GM23338 (cell line): Measurements from ENCODE around the gene ACAP1. TPM values are rescaled to one million over a fixed set of nuclear protein-coding genes. Genes with fewer than 3 reads are reported as not detected.

Experiments used
- ATAC-seq: fragments of 200-7000 bp; cut with Tn5 transposase; 3 replicates; pipeline ENCODE4 v1.9.1; 2020
- DNase-seq: peaks from one replicate; pipeline ENCODE4 v3.0.0-alpha.2; 2015; ENCODE audit warnings: low spot score
- H2AFZ ChIP-seq: fragments of 200-600 bp; sonication (generic); 2 replicates; pipeline ENCODE4 v1.8.0; 2016; ENCODE audit warnings: antibody characterized with exemption, mild to moderate bottlenecking, moderate library complexity
- H3F3A ChIP-seq: fragments of 200-600 bp; sonication (generic); replicated peaks from 2 replicates; pipeline ENCODE4 v1.8.0; 2017; ENCODE audit warnings: antibody characterized with exemption, mixed run types, low read depth
- H3K27ac ChIP-seq: fragments of 200-600 bp; sonication (generic); 2 replicates; pipeline ENCODE4 v1.6.1; 2016; ENCODE audit warnings: low read depth
- H3K27me3 ChIP-seq: fragments of 200-600 bp; sonication (generic); 2 replicates; pipeline ENCODE4 v1.8.0; 2016; ENCODE audit warnings: mild to moderate bottlenecking, mixed run types, moderate library complexity; ENCODE audit not compliant: insufficient read depth
- H3K36me3 ChIP-seq: fragments of 200-600 bp; sonication (generic); 2 replicates; pipeline ENCODE4 v1.8.0; 2016; ENCODE audit warnings: mild to moderate bottlenecking; ENCODE audit not compliant: insufficient read depth
- H3K4me1 ChIP-seq: fragments of 200-600 bp; sonication (generic); 2 replicates; pipeline ENCODE4 v1.8.0; 2016; ENCODE audit warnings: mild to moderate bottlenecking, moderate library complexity; ENCODE audit not compliant: insufficient read depth
- H3K4me2 ChIP-seq: fragments of 200-600 bp; sonication (generic); 2 replicates; pipeline ENCODE4 v1.7.1; 2017; ENCODE audit warnings: mixed run types
- H3K4me3 ChIP-seq: fragments of 200-600 bp; sonication (generic); 2 replicates; pipeline ENCODE4 v1.6.1; 2016; ENCODE audit warnings: mixed run types
- H3K79me2 ChIP-seq: fragments of 200-600 bp; sonication (generic); replicated peaks from 2 replicates; pipeline ENCODE4 v1.8.0; 2017; ENCODE audit warnings: mild to moderate bottlenecking; ENCODE audit not compliant: insufficient read depth
- H3K9me2 ChIP-seq: fragments of 200-600 bp; sonication (generic); 2 replicates; pipeline ENCODE4 v1.8.0; 2017; ENCODE audit not compliant: insufficient read depth
- H4K20me1 ChIP-seq: fragments of 200-600 bp; sonication (generic); replicated peaks from 2 replicates; pipeline ENCODE4 v1.8.0; 2017; ENCODE audit warnings: mild to moderate bottlenecking; ENCODE audit not compliant: insufficient read depth
- H3K27ac Mint-ChIP-seq: 2 replicates; pipeline ENCODE4 v1.8.0; 2020; ENCODE audit warnings: inconsistent platforms, mild to moderate bottlenecking, moderate library complexity, mixed read lengths
- H3K27me3 Mint-ChIP-seq: 3 replicates; pipeline ENCODE4 v1.8.0; 2022; ENCODE audit warnings: low read depth, mild to moderate bottlenecking, moderate library complexity, mixed read lengths, inconsistent platforms; ENCODE audit not compliant: insufficient read depth, poor library complexity
- H3K36me3 Mint-ChIP-seq: 3 replicates; pipeline ENCODE4 v1.8.0; 2021; ENCODE audit warnings: low read depth, mild to moderate bottlenecking, inconsistent platforms, moderate library complexity, mixed read lengths
- H3K4me1 Mint-ChIP-seq: 3 replicates; pipeline ENCODE4 v1.8.0; 2020; ENCODE audit warnings: mild to moderate bottlenecking, inconsistent platforms, mixed read lengths
- H3K4me3 Mint-ChIP-seq: 3 replicates; pipeline ENCODE4 v1.8.0; 2021; ENCODE audit warnings: moderate library complexity, mild to moderate bottlenecking, inconsistent platforms, mixed read lengths
- H3K9me3 Mint-ChIP-seq: 3 replicates; pipeline ENCODE4 v1.8.0; 2020; ENCODE audit warnings: moderate library complexity, mild to moderate bottlenecking, inconsistent platforms, mixed read lengths
- CREB1 ChIP-seq: fragments of 250-450 bp; sonication (Bioruptor Pico); IDR thresholded peaks from 2 replicates; pipeline ENCODE4 v1.5.0; 2020; ENCODE audit warnings: low read depth, mild to moderate bottlenecking, moderate library complexity
- CTCF ChIP-seq, 2 experiments: fragments of 200-600 bp in 1 of 2; sonication (generic) in 1 of 2; conservative IDR thresholded peaks; 2 replicates each; pipeline versions ENCODE4 v1.5.1 to v1.6.1; 2016 to 2017; ENCODE audit warnings: antibody characterized with exemption in 2 of 2, low read depth in 2 of 2, mild to moderate bottlenecking in 2 of 2, moderate library complexity in 1 of 2
- EZH2 ChIP-seq: fragments of 200-600 bp; sonication (generic); IDR thresholded peaks from one replicate; pipeline ENCODE4 v1.8.0; 2017; ENCODE audit warnings: antibody characterized with exemption, mild to moderate bottlenecking, low read depth; ENCODE audit not compliant: unreplicated experiment
- EZH2phosphoT487 ChIP-seq: fragments of 200-600 bp; sonication (generic); IDR thresholded peaks from one replicate; pipeline ENCODE4 v1.8.1; 2018; ENCODE audit warnings: antibody characterized with exemption; ENCODE audit not compliant: unreplicated experiment
- JUNB ChIP-seq: IDR thresholded peaks from one replicate; pipeline ENCODE4 v1.6.1; 2016; ENCODE audit warnings: antibody characterized with exemption; ENCODE audit not compliant: unreplicated experiment
- NANOG ChIP-seq: IDR thresholded peaks from 2 replicates; pipeline ENCODE4 v1.6.1; 2016; ENCODE audit warnings: antibody characterized with exemption, borderline replicate concordance
- STAT1 ChIP-seq: IDR thresholded peaks from one replicate; pipeline ENCODE4 v1.6.1; 2016; ENCODE audit warnings: antibody characterized with exemption; ENCODE audit not compliant: unreplicated experiment
- ZNF114 ChIP-seq: fragments of 250-450 bp; sonication (Bioruptor Pico); IDR thresholded peaks from 2 replicates; pipeline ENCODE4 v1.5.0; 2020; ENCODE audit warnings: mild to moderate bottlenecking, moderate library complexity
- ZNF331 ChIP-seq: fragments of 250-450 bp; sonication (Bioruptor Pico); IDR thresholded peaks from 2 replicates; pipeline ENCODE4 v1.5.0; 2020; ENCODE audit warnings: low read depth, mild to moderate bottlenecking, moderate library complexity
- ZNF462 ChIP-seq: fragments of 250-450 bp; sonication (Bioruptor Pico); IDR thresholded peaks from 2 replicates; pipeline ENCODE4 v1.5.0; 2020; ENCODE audit warnings: mild to moderate bottlenecking, moderate library complexity
- polyA plus RNA-seq: library from polyadenylated mRNA; unstranded; fragments of >200 nt; fragmentation: Nextera tagmentation; extraction: Ambion mirVana; gene quantifications from 2 replicates; pipeline ENCODE4 v1.2.1, GENCODE V29; 2016
- total RNA-seq: library from RNA; depleted of rRNA; stranded (reverse); fragments of >200 nt; shearing (Covaris generic); gene quantifications from 2 replicates; pipeline ENCODE4 v1.2.3, GENCODE V29; 2014

ACAP1 gene
- total and polyA plus RNA-seq, 2 experiments from 2014 or later = 30.7 to 40.1 TPM

GRCh38 chr17:7383742-7384488 lies 47.6 kb downstream of the ACAP1 start (continued):
- TF ChIP-seq ZNF462 (no peak), CTCF (conservative IDR thresholded peaks at IDR 0.05; ENCODE audit: low read depth in 2 of 2) (no peak), EZH2 (no peak)

- Histone ChIP-seq H3K36me3 (no peaks in the 10 kb centered on the region; the same call in 1 of the 2 replicates), H4K20me1 (no peaks in the 10 kb centered on the region; the same call in 1 of the 2 replicates), H3K27ac (no peak overlapping the region), H3K4me3 (peak overlapping the region; percentile 74), H3K79me2 (no peaks in the 10 kb centered on the region), H3K4me2 (peak overlapping the region; percentile 95), H2AFZ (peak overlapping the region; percentile 81; the same call in 1 of the 2 replicates), H3F3A (peaks cover 20% of the 10 kb centered on the region; the same call in 1 of the 2 replicates), H3K27me3 (peaks cover 36% of the 10 kb centered on the region), H3K4me1 (peaks cover 17% of the 10 kb centered on the region), H3K9me2 (no peaks in the 10 kb centered on the region)
- peaks cover 7% of the 10 kb centered on the region for H3K36me3 Mint-ChIP-seq
- H3K4me3 Mint-ChIP-seq = peak overlapping the region; percentile 66
- H3K9me3 Mint-ChIP-seq = no peaks in the 10 kb centered on the region
- H3K27me3 Mint-ChIP-seq = peaks cover 37% of the 10 kb centered on the region
- peaks cover 21% of the 10 kb centered on the region for H3K4me1 Mint-ChIP-seq
- DNase-seq (peak; percentile 44), ATAC-seq (peak; percentile 6)
- no peak overlapping the region for H3K27ac Mint-ChIP-seq
- no peak for TF ChIP-seq ZNF114
- TF ChIP-seq ZNF331 (CRISPR knock-in tag) = no peak
- TF ChIP-seq CREB1 (CRISPR knock-in tag) = no peak
- no peak for TF ChIP-seq EZH2phosphoT487
- no peak for TF ChIP-seq CTCF (conservative IDR thresholded peaks at IDR 0.05; ENCODE audit: low read depth in 2 of 2)
- no peak for TF ChIP-seq STAT1
- no peak for TF ChIP-seq NANOG
- TF ChIP-seq JUNB = no peak
These were observed 48.3 kb downstream of the ACAP1 start for GRCh38 chr17:7384489-7385081.
